ENCODE results near the gene WASF2.
"Not testable (repeated sequence)": the region's sequence is repeated elsewhere in the genome, so short reads cannot be mapped to it uniquely, and the experiment has no call there.

WASF2 gene

GRCh38 chr1:27392096-27392777 lies 97.7 kb downstream of the WASF2 start, which contains the start of gene GPR3:
Gene GPR3, plus strand, starts transcription at chr1:27392622. Its CDS starts 1,177 bp downstream, at chr1:27393799.
- DNase-seq (ENCODE audit: low spot score): peak; percentile 96
- peak; percentile 41 for TF ChIP-seq CTCF (IDR thresholded peaks at IDR 0.05; ENCODE audit: extremely low read depth, missing control alignments)

- TF ChIP-seq CTCF (IDR thresholded peaks at IDR 0.05; ENCODE audit: extremely low read depth, missing control alignments): peak; percentile 3
- DNase-seq (ENCODE audit: low spot score): peak; percentile 44
Observed at GRCh38 chr1:27391511-27392095, 98.4 kb downstream of the WASF2 start.

- peak; percentile 86 for DNase-seq (ENCODE audit: low spot score)
- peak; percentile 95 for TF ChIP-seq CTCF (IDR thresholded peaks at IDR 0.05; ENCODE audit: extremely low read depth, missing control alignments)
Observed at GRCh38 chr1:27388337-27389005, 101.5 kb downstream of the WASF2 start.

GRCh38 chr1:27384797-27385196 lies 105.2 kb downstream of the WASF2 start:
- not testable (repeated sequence) for DNase-seq (ENCODE audit: low spot score)

GRCh38 chr1:27383661-27384060 lies 106.3 kb downstream of the WASF2 start:
- no peak for DNase-seq (ENCODE audit: low spot score)
- TF ChIP-seq CTCF (IDR thresholded peaks at IDR 0.05; ENCODE audit: extremely low read depth, missing control alignments): no peak

- no peak for TF ChIP-seq CTCF (IDR thresholded peaks at IDR 0.05; ENCODE audit: extremely low read depth, missing control alignments)
- no peak for DNase-seq (ENCODE audit: low spot score)
Observed at GRCh38 chr1:27383039-27383605, 106.8 kb downstream of the WASF2 start, which contains the start of gene CD164L2. Gene CD164L2, minus strand, starts transcription at chr1:27383333. Its CDS starts 94 bp downstream, at chr1:27383239.

GRCh38 chr1:27381969-27382762 lies 107.8 kb downstream of the WASF2 start:
- TF ChIP-seq CTCF (IDR thresholded peaks at IDR 0.05; ENCODE audit: extremely low read depth, missing control alignments): no peak

More at GRCh38 chr1:27381969-27382762, 107.8 kb downstream of the WASF2 start:
- no peak for DNase-seq (ENCODE audit: low spot score)

All from GM20000 (cell line).